BE2C (cell line): ENCODE measurements around the gene NRP1.

Source experiments
- DNase-seq: peaks from one replicate; pipeline ENCODE4 v3.0.0-alpha.2; 2020
- H3K27me3 ChIP-seq: fragments of 250-450 bp; sonication (Bioruptor Pico); 2 replicates; pipeline ENCODE4 v1.5.1; 2020; ENCODE audit warnings: mild to moderate bottlenecking
- H3K36me3 ChIP-seq: fragments of 250-450 bp; sonication (Bioruptor Pico); 2 replicates; pipeline ENCODE4 v1.5.1; 2020; ENCODE audit warnings: mild to moderate bottlenecking
- H3K4me1 ChIP-seq: fragments of 250-450 bp; sonication (Bioruptor Pico); 2 replicates; pipeline ENCODE4 v1.5.1; 2020
- H3K4me3 ChIP-seq: 2 replicates; pipeline ENCODE4 v1.5.1; 2011; ENCODE audit warnings: low read depth, low read length
- H3K9me3 ChIP-seq: fragments of 250-450 bp; sonication (Bioruptor Pico); 2 replicates; pipeline ENCODE4 v1.5.1; 2020
- TF ChIP-seq, protein P1 (sequence below): IDR thresholded peaks from 2 replicates; pipeline ENCODE4 v1.5.1; 2012; ENCODE audit warnings: mild to moderate bottlenecking, low read depth, low read length

NRP1 gene

DNA sequence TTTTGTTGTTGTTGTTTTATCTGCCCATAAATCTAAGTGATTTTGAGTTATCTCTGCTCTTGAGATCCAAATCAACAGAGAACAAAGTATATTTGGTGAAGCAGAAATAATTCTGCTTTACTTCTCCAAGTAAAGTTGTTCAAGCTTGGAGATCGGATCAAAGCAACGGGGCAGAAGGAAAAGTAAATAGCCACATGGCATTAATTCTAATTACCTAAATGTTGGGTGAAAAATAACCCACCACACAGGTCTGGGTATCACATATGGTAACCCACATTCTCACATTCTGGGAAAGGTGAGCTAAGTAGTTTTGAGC, 3.1 kb downstream of the NRP1 start:
- no peaks in the 10 kb centered on the region for H3K9me3 ChIP-seq
- TF ChIP-seq, protein P1, sequence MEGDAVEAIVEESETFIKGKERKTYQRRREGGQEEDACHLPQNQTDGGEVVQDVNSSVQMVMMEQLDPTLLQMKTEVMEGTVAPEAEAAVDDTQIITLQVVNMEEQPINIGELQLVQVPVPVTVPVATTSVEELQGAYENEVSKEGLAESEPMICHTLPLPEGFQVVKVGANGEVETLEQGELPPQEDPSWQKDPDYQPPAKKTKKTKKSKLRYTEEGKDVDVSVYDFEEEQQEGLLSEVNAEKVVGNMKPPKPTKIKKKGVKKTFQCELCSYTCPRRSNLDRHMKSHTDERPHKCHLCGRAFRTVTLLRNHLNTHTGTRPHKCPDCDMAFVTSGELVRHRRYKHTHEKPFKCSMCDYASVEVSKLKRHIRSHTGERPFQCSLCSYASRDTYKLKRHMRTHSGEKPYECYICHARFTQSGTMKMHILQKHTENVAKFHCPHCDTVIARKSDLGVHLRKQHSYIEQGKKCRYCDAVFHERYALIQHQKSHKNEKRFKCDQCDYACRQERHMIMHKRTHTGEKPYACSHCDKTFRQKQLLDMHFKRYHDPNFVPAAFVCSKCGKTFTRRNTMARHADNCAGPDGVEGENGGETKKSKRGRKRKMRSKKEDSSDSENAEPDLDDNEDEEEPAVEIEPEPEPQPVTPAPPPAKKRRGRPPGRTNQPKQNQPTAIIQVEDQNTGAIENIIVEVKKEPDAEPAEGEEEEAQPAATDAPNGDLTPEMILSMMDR = no peak
- no peak for DNase-seq
- H3K4me3 ChIP-seq = peak overlapping the region; percentile 90
- peaks cover 25% of the 10 kb centered on the region for H3K36me3 ChIP-seq
- H3K4me1 ChIP-seq = peaks cover 4% of the 10 kb centered on the region
- H3K27me3 ChIP-seq = no peaks in the 10 kb centered on the region

DNA sequence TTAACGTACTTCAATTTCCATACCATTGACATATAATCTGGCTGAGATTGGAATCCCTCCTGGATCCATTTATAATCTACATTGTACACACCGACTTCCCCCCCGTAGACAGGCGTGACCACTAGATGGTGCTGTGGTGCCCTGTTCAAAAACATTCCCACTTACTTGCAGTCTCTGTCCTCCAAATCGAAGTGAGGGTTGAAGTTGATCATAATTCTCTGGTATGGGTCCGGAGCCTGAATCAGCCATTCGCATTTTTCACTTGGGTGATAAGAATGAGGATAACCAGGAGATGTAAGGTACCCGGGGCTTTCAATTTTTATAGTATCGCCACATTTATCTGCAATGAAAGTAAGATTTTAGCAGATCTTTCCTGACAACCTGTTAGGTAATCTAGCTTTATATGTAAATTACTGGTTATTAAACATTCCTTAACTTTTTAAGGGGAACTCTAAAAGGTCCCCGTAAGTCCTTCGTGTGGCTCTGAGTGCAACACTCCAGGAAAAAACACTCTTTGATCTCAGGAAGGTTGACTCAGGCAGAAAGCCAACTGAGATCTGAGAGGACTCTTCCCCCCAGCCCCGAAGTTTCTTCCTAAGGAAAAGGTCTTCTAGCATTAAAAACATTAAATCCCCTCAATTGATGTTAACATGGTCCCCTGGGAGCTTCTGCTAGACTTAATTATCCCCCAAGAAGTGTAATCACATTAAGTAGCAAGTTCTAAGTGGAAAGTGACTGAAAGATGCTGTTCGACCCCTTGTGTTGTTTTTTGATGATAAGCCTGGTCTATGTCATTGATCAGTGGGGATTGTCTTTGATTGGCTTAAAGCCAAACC, 3.7 kb downstream of the NRP1 start:
- Histone ChIP-seq H3K4me1 (peaks cover 9% of the 10 kb centered on the region), H3K36me3 (peaks cover 30% of the 10 kb centered on the region), H3K27me3 (no peaks in the 10 kb centered on the region), H3K9me3 (no peaks in the 10 kb centered on the region), H3K4me3 (peak overlapping the region; percentile 90)
- peak; percentile 86 for DNase-seq
- TF ChIP-seq, protein P1 = peak; percentile 90

DNA sequence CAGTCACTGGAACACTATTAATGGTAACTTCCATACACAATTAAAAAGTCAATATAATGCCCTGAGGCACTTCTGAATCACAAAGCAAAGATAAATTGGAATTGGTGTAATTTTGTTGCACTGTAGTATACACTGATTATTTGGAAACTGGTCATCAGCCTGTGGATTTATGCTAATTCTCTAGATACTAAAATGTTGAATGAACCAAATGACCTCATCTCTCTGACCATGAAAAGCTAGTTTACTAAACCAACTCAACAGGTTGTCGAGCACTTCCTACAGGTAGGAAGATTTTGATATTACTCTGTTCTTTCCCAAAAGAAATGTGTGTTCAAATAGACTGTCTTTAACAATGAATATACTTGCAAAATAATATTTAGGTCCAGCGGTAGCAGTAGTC, 5.3 kb downstream of the NRP1 start:
- Histone ChIP-seq H3K9me3 (no peaks in the 10 kb centered on the region), H3K27me3 (no peaks in the 10 kb centered on the region), H3K4me3 (no peak overlapping the region), H3K4me1 (peaks cover 11% of the 10 kb centered on the region), H3K36me3 (peaks cover 35% of the 10 kb centered on the region)
- TF ChIP-seq, protein P1 = no peak
- DNase-seq = no peak

DNA sequence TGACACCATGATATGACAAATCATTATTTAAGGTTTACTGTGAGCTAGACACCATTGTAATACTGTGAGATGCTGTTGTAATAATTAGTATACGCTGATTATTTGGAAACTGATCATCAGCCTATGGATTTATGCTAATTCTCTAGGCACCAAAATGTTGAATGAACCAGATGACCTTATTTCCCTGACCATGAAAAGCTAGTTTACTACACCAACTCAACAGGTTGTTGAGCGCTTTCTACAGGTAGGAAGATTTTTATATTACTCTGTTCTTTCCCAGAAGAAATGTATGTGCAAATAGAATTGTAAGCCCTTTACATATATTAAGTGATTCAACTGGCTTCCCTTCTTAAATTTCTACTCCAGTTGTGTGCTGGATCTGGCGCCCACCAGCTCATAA, 6.2 kb downstream of the NRP1 start:
- Histone ChIP-seq H3K4me3 (no peak overlapping the region), H3K4me1 (peaks cover 11% of the 10 kb centered on the region), H3K36me3 (peaks cover 43% of the 10 kb centered on the region), H3K9me3 (no peaks in the 10 kb centered on the region), H3K27me3 (no peaks in the 10 kb centered on the region)
- TF ChIP-seq, protein P1 = no peak
- no peak for DNase-seq

DNA sequence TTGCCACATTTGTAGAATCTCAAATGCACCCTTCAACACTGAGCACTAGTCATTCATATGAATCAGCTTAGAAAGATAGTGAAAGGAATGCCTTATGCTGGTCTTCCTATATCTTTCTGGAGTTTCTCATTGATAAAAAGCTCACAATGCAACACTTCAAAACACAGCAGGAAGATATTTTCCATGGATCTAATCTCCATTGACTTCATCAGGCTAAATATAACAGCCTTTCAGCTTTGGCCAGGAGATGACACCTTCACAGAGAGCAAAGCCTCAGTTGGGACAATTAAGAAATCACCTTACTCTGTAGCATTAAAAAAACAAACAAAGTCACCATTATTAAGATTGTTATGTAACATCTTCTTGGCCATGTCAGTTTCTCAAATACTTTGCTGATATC, 6.7 kb downstream of the NRP1 start:
- no peak for DNase-seq
- TF ChIP-seq, protein P1 = peak; percentile 48
- Histone ChIP-seq H3K4me1 (peaks cover 11% of the 10 kb centered on the region), H3K4me3 (no peak overlapping the region), H3K36me3 (peaks cover 45% of the 10 kb centered on the region), H3K9me3 (no peaks in the 10 kb centered on the region), H3K27me3 (no peaks in the 10 kb centered on the region)

DNA sequence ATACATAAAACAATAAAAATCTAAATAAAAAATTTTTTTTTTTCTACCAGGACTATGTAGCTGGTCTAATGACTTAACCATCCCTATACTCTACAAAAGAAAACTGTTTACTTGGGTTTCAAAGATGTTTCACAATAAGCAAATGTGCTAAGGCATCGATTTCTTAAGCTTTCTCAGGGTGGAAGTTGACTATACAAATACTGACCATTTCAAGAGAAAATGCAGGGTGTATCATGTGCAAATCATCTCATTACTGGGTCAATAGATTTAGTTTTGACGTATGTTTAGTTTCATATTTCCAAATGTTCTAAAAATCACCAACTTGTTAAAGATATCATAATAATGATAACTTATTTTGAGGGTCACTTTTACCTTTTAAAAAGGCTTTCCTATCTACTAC, 7.5 kb downstream of the NRP1 start:
- Histone ChIP-seq H3K4me3 (no peak overlapping the region), H3K36me3 (peaks cover 51% of the 10 kb centered on the region), H3K27me3 (no peaks in the 10 kb centered on the region), H3K4me1 (peaks cover 11% of the 10 kb centered on the region), H3K9me3 (no peaks in the 10 kb centered on the region)
- DNase-seq = no peak
- TF ChIP-seq, protein P1 = no peak
